IMR-90 (cell line): Measurements from ENCODE around the gene ARNT2. TPM values are rescaled to one million over a fixed set of nuclear protein-coding genes. Genes with fewer than 3 reads are reported as not detected.

Source experiments
- ATAC-seq: fragments of 200-7000 bp; cut with Tn5 transposase; 2 replicates; pipeline ENCODE4 v1.9.1; 2020; ENCODE audit warnings: low read depth, mild to moderate bottlenecking, moderate library complexity
- BruUV-seq: library from RNA; stranded (reverse); fragments of 400-500 nt; replicated peaks from 2 replicates; lab custom pipeline; 2021; lab: Mats Ljungman, UMichigan
- CTCF ChIA-PET: fragments of 300-600 bp; formaldehyde crosslinking; extraction: SDS; loops from one replicate; lab custom pipeline; 2021; ENCODE audit warnings: antibody characterized with exemption; lab: Yijun Ruan, JAX
- POLR2A ChIA-PET: fragments of 300-600 bp; sonication (Branson Sonifier 250); formaldehyde crosslinking; loops from one replicate; lab custom pipeline; 2022; ENCODE audit warnings: antibody characterized with exemption; ENCODE audit not compliant: unreplicated experiment; lab: Charles Lee
- DNase-seq: peaks from one replicate; pipeline ENCODE4 v3.0.0; 2013
- H2AFZ ChIP-seq: replicated peaks from 2 replicates; pipeline ENCODE3; 2013; ENCODE audit warnings: low read length, mild to moderate bottlenecking; ENCODE audit not compliant: poor library complexity
- H2AK5ac ChIP-seq: 2 replicates; pipeline ENCODE4 v1.6.1; 2013; ENCODE audit warnings: low read depth, low read length, inconsistent platforms
- H2AK9ac ChIP-seq: replicated peaks from 2 replicates; pipeline ENCODE3; 2013; ENCODE audit warnings: mild to moderate bottlenecking, low read depth, low read length, moderate library complexity; ENCODE audit not compliant: poor library complexity
- H2BK120ac ChIP-seq: 2 replicates; pipeline ENCODE4 v1.6.1; 2013; ENCODE audit warnings: low read depth, low read length, inconsistent platforms
- H2BK15ac ChIP-seq: 3 replicates; pipeline ENCODE4 v1.6.1; 2013; ENCODE audit warnings: low read depth, low read length, inconsistent platforms
- H2BK20ac ChIP-seq: 2 replicates; pipeline ENCODE4 v1.6.1; 2013; ENCODE audit warnings: low read depth, mild to moderate bottlenecking, inconsistent platforms, low read length, moderate library complexity
- H2BK5ac ChIP-seq: 2 replicates; pipeline ENCODE4 v1.6.1; 2013; ENCODE audit warnings: mild to moderate bottlenecking, low read depth, low read length, inconsistent platforms; ENCODE audit not compliant: poor library complexity, severe bottlenecking
- H3K14ac ChIP-seq: replicated peaks from 2 replicates; pipeline ENCODE4 v1.6.1; 2013; ENCODE audit warnings: low read depth, low read length, inconsistent platforms
- H3K18ac ChIP-seq: 2 replicates; pipeline ENCODE4 v1.6.1; 2013; ENCODE audit warnings: low read depth, low read length, control low read depth
- H3K23ac ChIP-seq: 2 replicates; pipeline ENCODE4 v1.6.1; 2013; ENCODE audit warnings: low read depth, low read length, inconsistent platforms
- H3K27ac ChIP-seq: 2 replicates; pipeline ENCODE4 v1.5.1; 2013; ENCODE audit warnings: mild to moderate bottlenecking, control low read depth, low read length; ENCODE audit not compliant: insufficient read depth
- H3K27me3 ChIP-seq: 2 replicates; pipeline ENCODE4 v1.6.1; 2013; ENCODE audit warnings: low read length; ENCODE audit not compliant: control insufficient read depth, insufficient read depth
- H3K36me3 ChIP-seq: 2 replicates; pipeline ENCODE4 v1.6.1; 2013; ENCODE audit warnings: low read length, mixed read lengths; ENCODE audit not compliant: control insufficient read depth, insufficient read depth
- H3K4ac ChIP-seq: 2 replicates; pipeline ENCODE4 v1.6.1; 2013; ENCODE audit warnings: low read depth, low read length, inconsistent platforms
- H3K4me1 ChIP-seq: 2 replicates; pipeline ENCODE4 v1.6.1; 2013; ENCODE audit warnings: low read length, mixed read lengths; ENCODE audit not compliant: control insufficient read depth, insufficient read depth
- H3K4me2 ChIP-seq: 2 replicates; pipeline ENCODE4 v1.6.1; 2013; ENCODE audit warnings: low read depth, mild to moderate bottlenecking, control low read depth, low read length, moderate library complexity
- H3K4me3 ChIP-seq: 2 replicates; pipeline ENCODE4 v1.5.1; 2013; ENCODE audit warnings: low read depth, mild to moderate bottlenecking, control low read depth, low read length, moderate library complexity; ENCODE audit not compliant: insufficient read depth
- H3K56ac ChIP-seq: 2 replicates; pipeline ENCODE4 v1.6.1; 2013; ENCODE audit warnings: low read length, inconsistent platforms; ENCODE audit not compliant: insufficient read depth; ENCODE audit errors: extremely low read depth
- H3K79me1 ChIP-seq, 2 experiments: 2 replicates each; pipeline ENCODE4 v1.6.1; 2013; ENCODE audit warnings: low read length in 2 of 2, inconsistent platforms in 1 of 2, low read depth in 1 of 2
- H3K9ac ChIP-seq: 2 replicates; pipeline ENCODE4 v1.6.1; 2013; ENCODE audit warnings: low read depth, low read length, control low read depth
- H3K9me1 ChIP-seq: 2 replicates; pipeline ENCODE4 v1.6.1; 2013; ENCODE audit warnings: low read length, inconsistent platforms; ENCODE audit not compliant: insufficient read depth
- H3K9me3 ChIP-seq: 2 replicates; pipeline ENCODE4 v1.6.1; 2013; ENCODE audit warnings: low read length; ENCODE audit not compliant: control insufficient read depth, insufficient read depth
- H4K20me1 ChIP-seq: 2 replicates; pipeline ENCODE4 v1.6.1; 2013; ENCODE audit warnings: low read length, inconsistent platforms; ENCODE audit not compliant: insufficient read depth
- H4K5ac ChIP-seq: 2 replicates; pipeline ENCODE4 v1.6.1; 2013; ENCODE audit warnings: mild to moderate bottlenecking, low read depth, low read length, control low read depth
- H4K8ac ChIP-seq, 2 experiments: 2 replicates each; pipeline ENCODE4 v1.6.1; 2013; ENCODE audit warnings: low read depth in 2 of 2, low read length in 2 of 2, control low read depth in 1 of 2, inconsistent platforms in 1 of 2
- H4K91ac ChIP-seq: 2 replicates; pipeline ENCODE4 v1.6.1; 2013; ENCODE audit warnings: low read depth, low read length, inconsistent platforms; ENCODE audit not compliant: insufficient read depth
- BHLHE40 ChIP-seq: fragments of 150-350 bp; IDR thresholded peaks from 2 replicates; pipeline ENCODE4 v1.6.1; 2016; ENCODE audit warnings: mild to moderate bottlenecking, low read depth, low read length
- CEBPB ChIP-seq: IDR thresholded peaks from 2 replicates; pipeline ENCODE4 v1.6.1; 2012; ENCODE audit warnings: low read depth, low read length, improper control_type of control experiment
- CHD1 ChIP-seq: IDR thresholded peaks from 2 replicates; pipeline ENCODE4 v1.6.1; 2012; ENCODE audit warnings: low read depth, low read length, improper control_type of control experiment
- CTCF ChIP-seq: conservative IDR thresholded peaks from 2 replicates; pipeline ENCODE4 v1.5.1; 2012; ENCODE audit warnings: mild to moderate bottlenecking, low read depth, low read length, improper control_type of control experiment
- ELK1 ChIP-seq: fragments of 150-350 bp; IDR thresholded peaks from 2 replicates; pipeline ENCODE4 v1.6.1; 2016; ENCODE audit warnings: low read depth, mild to moderate bottlenecking, low read length, moderate library complexity, borderline replicate concordance
- FOS ChIP-seq: fragments of 150-350 bp; IDR thresholded peaks from 2 replicates; pipeline ENCODE4 v1.6.1; 2016; ENCODE audit warnings: low read depth, low read length
- MAFK ChIP-seq: IDR thresholded peaks from 2 replicates; pipeline ENCODE4 v1.6.1; 2012; ENCODE audit warnings: low read depth, low read length, improper control_type of control experiment
- MXI1 ChIP-seq: IDR thresholded peaks from 2 replicates; pipeline ENCODE4 v1.6.1; 2012; ENCODE audit warnings: low read depth, mild to moderate bottlenecking, low read length, moderate library complexity, borderline replicate concordance
- POLR2A ChIP-seq: IDR thresholded peaks from 2 replicates; pipeline ENCODE4 v1.6.1; 2012; ENCODE audit warnings: mild to moderate bottlenecking, low read depth, low read length
- RAD21 ChIP-seq: IDR thresholded peaks from 2 replicates; pipeline ENCODE4 v1.6.1; 2012; ENCODE audit warnings: low read length, improper control_type of control experiment
- RCOR1 ChIP-seq: IDR thresholded peaks from 2 replicates; pipeline ENCODE4 v1.6.1; 2012; ENCODE audit warnings: mild to moderate bottlenecking, low read length, improper control_type of control experiment; ENCODE audit not compliant: insufficient replicate concordance
- SMC3 ChIP-seq: fragments of 150-350 bp; IDR thresholded peaks from 2 replicates; pipeline ENCODE4 v1.6.1; 2016; ENCODE audit warnings: low read depth, mild to moderate bottlenecking, antibody characterized with exemption, low read length, moderate library complexity
- USF2 ChIP-seq: fragments of 150-350 bp; IDR thresholded peaks from 2 replicates; pipeline ENCODE4 v1.6.1; 2017; ENCODE audit warnings: mild to moderate bottlenecking, antibody characterized with exemption, low read length, low read depth
- WGBS, 2 experiments: methylation state at CpG; one replicate each; pipeline versions ENCODE4 v1.1.5 to v1.1.7; 2013; ENCODE audit warnings: missing lambda C conversion rate in 2 of 2; ENCODE audit not compliant: insufficient read length in 1 of 2; ENCODE audit errors: extremely low coverage in 2 of 2; 5-methylcytosine and 5-hydroxymethylcytosine counted together
- dilution Hi-C: fragments of 300-500 bp; cut with HindIII; formaldehyde crosslinking; loops from one replicate; pipeline ENCODE4 v1.14.3; 2018; ENCODE audit warnings: low sequenced_read_pairs; ENCODE audit not compliant: unreplicated experiment
- in situ Hi-C: fragments of 300-500 bp; cut with MboI; formaldehyde crosslinking; loops from 3 replicates; pipeline ENCODE4 v1.14.3; 2019; ENCODE audit warnings: low sequenced_read_pairs, inconsistent platforms, mixed read lengths
- intact Hi-C: fragments of 100-400 bp; cut with micrococcal nuclease; formaldehyde crosslinking; loops from 2 replicates; pipeline ENCODE4 v1.10.0; 2022
- polyA plus RNA-seq, 3 experiments: library from polyadenylated mRNA; depleted of rRNA; stranded (reverse); fragments of >200 nt; gene quantifications; 2 replicates each; pipeline ENCODE4 v1.2.3, GENCODE V29; 2012; ENCODE audit warnings: low replicate concordance in 1 of 3
- total RNA-seq: library from RNA; depleted of rRNA; stranded (reverse); fragments of >200 nt; gene quantifications from 2 replicates; pipeline ENCODE4 v1.2.3, GENCODE V29; 2012

The ARNT2 gene
- total and polyA plus RNA-seq, 2 of the 4 experiments (the other 2 are of a cell fraction), result 18.2 to 19.0 TPM

- H3K4me1 ChIP-seq, result peaks cover 4% of the 10 kb centered on the region
- intact Hi-C loops (no loop called here), dilution Hi-C loops (no loop called here), in situ Hi-C loops (no loop called here)
- H2BK15ac ChIP-seq, result peak overlapping the region; percentile 18; the same call in 2 of the 3 replicates
- peak overlapping the region in 1 of 2 experiments; percentile 52; a peak in 1 of 4 replicates for H4K8ac ChIP-seq
- H4K91ac ChIP-seq, result peak overlapping the region; percentile 37; the same call in 1 of the 2 replicates
- ATAC-seq (no peak), DNase-seq (no peak)
- no peak overlapping the region for H2AK9ac ChIP-seq
- TF ChIP-seq BHLHE40 (no peak), SMC3 (no peak), RAD21 (no peak), MAFK (no peak), RCOR1 (no peak), USF2 (no peak), CEBPB (no peak), CHD1 (no peak), ELK1 (no peak), POLR2A (no peak), MXI1 (no peak), FOS (no peak), CTCF (no peak)
- no peak overlapping the region for H3K27ac ChIP-seq
- no peak overlapping the region for H3K4me3 ChIP-seq
- H3K18ac ChIP-seq, result no peak overlapping the region
- peaks cover 5% of the 10 kb centered on the region; the same call in 1 of the 2 replicates for H4K20me1 ChIP-seq
- H3K4ac ChIP-seq, result peak overlapping the region; percentile 39
- no peak overlapping the region for H3K9ac ChIP-seq
- peaks cover 22% of the 10 kb centered on the region for H3K9me1 ChIP-seq
- peak overlapping the region; percentile 8 for H2AFZ ChIP-seq
- 0 out of 2 replicates have a peak, but pooled peaks cover 2% of the 10 kb centered on the region for H3K36me3 ChIP-seq
- H2AK5ac ChIP-seq, result peak overlapping the region; percentile 94
- peak overlapping the region; percentile 76 for H3K14ac ChIP-seq
- H3K4me2 ChIP-seq, result no peak overlapping the region
- H2BK20ac ChIP-seq, result no peak overlapping the region
- H2BK5ac ChIP-seq, result peak overlapping the region; percentile 84
- BruUV-seq, result no TSS peak
- no peaks in the 10 kb centered on the region for H3K9me3 ChIP-seq
- ChIA-PET CTCF (no interaction called here), POLR2A (no interaction called here)
- H4K5ac ChIP-seq, result no peak overlapping the region
- no peak overlapping the region for H3K56ac ChIP-seq
- H3K79me1 ChIP-seq, result peaks cover 23 to 44% of the 10 kb centered on the region in 2 experiments
- H2BK120ac ChIP-seq, result peak overlapping the region; percentile 19; the same call in 1 of the 2 replicates
- H3K23ac ChIP-seq, result no peak overlapping the region; the same call in 1 of the 2 replicates
- WGBS, 2 experiments, result 96 to 100% methylated on average over 1 to 4 of the region's 4 CpGs
- H3K27me3 ChIP-seq, result no peaks in the 10 kb centered on the region
These were observed 40.6 kb downstream of the ARNT2 start for GRCh38 chr15:80444680-80445251.
